ENCODE measurements around the gene C2CD2. TPM values are rescaled to one million over a fixed set of nuclear protein-coding genes. Genes with fewer than 3 reads are reported as not detected.

The C2CD2 gene
- total and polyA plus RNA-seq, 2 donors (not counting 3 experiments of a cell fraction or from before 2014, with no cell fraction given): 32.6 to 41.2 TPM

DNA sequence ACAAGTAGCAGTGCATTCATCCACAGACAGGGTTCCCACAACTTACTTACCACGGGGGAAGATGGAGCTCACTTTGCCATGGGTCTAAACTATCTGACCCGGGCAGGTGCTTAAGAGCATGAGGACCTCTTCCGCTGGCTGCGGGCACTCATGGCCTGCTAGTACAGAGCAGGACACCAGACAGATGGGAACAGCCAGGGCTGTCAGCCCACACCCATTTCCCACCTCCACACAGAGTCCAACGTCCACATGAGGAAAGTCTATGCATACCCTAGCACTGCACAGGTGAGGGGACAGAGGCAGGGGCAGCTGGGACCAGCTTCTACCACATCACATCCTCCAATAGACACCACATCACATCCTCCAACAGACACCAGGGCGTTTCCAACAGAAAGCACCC is 38.9 kb downstream of the C2CD2 start:
- dilution Hi-C loops (cut with MboI; ENCODE audit: extremely low pct_ligation_motif_present, low sequenced_read_pairs): no loop called here
- intact Hi-C loops (cut with micrococcal nuclease): no loop called here
- ChIA-PET CTCF (interaction anchor here (0.7 to 1.6 kb wide), 3 partner anchors 12 to 202 kb away, joined by 3 to 4 read pairs (median 3); no protein-coding TSS in a partner anchor), POLR2A (no interaction called here)
- H3K27ac ChIP-seq (ENCODE audit: insufficient read depth, low read depth, low read length): no peak overlapping the region
- no peaks in the 10 kb centered on the region for H3K9me3 ChIP-seq (replicated peaks; ENCODE audit: control insufficient read depth, insufficient read depth, low read length)
- DNase-seq (ENCODE audit: low read depth, low spot score) (no peak), FAIRE-seq (no peak)
- no peaks in the 10 kb centered on the region for H3K79me2 ChIP-seq (ENCODE audit: control insufficient read depth, insufficient read depth, low read length)
- H3K4me2 ChIP-seq (ENCODE audit: insufficient read depth, low read length): no peak overlapping the region
- no TSS peak for BruUV-seq (replicated peaks)
- no peaks in the 10 kb centered on the region for H4K20me1 ChIP-seq (replicated peaks; ENCODE audit: control insufficient read depth, extremely low read depth, insufficient read depth, low read length)
- H3K9ac ChIP-seq (replicated peaks; ENCODE audit: extremely low read depth, insufficient read depth, low read length): no peak overlapping the region
- no peak for TF ChIP-seq POLR2A (IDR thresholded peaks at IDR 0.05; ENCODE audit: low read depth, low read length)
- TF ChIP-seq, protein P1, sequence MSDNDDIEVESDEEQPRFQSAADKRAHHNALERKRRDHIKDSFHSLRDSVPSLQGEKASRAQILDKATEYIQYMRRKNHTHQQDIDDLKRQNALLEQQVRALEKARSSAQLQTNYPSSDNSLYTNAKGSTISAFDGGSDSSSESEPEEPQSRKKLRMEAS (IDR thresholded peaks at IDR 0.05; ENCODE audit: insufficient read depth, insufficient read length): no peak
- no peak for TF ChIP-seq EZH2 (IDR thresholded peaks at IDR 0.05; ENCODE audit: borderline replicate concordance, low read depth, low read length, severe bottlenecking)
- no peak for TF ChIP-seq FOS (IDR thresholded peaks at IDR 0.05; ENCODE audit: borderline replicate concordance, insufficient read depth, low read length)
- no peak for TF ChIP-seq MYC (IDR thresholded peaks at IDR 0.05; ENCODE audit: low read depth, low read length)
- TF ChIP-seq JUN (IDR thresholded peaks at IDR 0.05; ENCODE audit: borderline replicate concordance, insufficient read depth, insufficient read length, low read depth): no peak
- no peak for TF ChIP-seq POLR2AphosphoS5 (IDR thresholded peaks at IDR 0.05; ENCODE audit: insufficient read depth, low read depth, low read length)
- TF ChIP-seq GATA2 (IDR thresholded peaks at IDR 0.05; ENCODE audit: insufficient read depth, insufficient read length, low read depth, low read length): no peak
- TF ChIP-seq, protein P2, sequence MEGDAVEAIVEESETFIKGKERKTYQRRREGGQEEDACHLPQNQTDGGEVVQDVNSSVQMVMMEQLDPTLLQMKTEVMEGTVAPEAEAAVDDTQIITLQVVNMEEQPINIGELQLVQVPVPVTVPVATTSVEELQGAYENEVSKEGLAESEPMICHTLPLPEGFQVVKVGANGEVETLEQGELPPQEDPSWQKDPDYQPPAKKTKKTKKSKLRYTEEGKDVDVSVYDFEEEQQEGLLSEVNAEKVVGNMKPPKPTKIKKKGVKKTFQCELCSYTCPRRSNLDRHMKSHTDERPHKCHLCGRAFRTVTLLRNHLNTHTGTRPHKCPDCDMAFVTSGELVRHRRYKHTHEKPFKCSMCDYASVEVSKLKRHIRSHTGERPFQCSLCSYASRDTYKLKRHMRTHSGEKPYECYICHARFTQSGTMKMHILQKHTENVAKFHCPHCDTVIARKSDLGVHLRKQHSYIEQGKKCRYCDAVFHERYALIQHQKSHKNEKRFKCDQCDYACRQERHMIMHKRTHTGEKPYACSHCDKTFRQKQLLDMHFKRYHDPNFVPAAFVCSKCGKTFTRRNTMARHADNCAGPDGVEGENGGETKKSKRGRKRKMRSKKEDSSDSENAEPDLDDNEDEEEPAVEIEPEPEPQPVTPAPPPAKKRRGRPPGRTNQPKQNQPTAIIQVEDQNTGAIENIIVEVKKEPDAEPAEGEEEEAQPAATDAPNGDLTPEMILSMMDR (IDR thresholded peaks at IDR 0.05; ENCODE audit: extremely low read depth in 1 of 2, insufficient read depth in 1 of 2, low read depth in 1 of 2, low read length in 2 of 2): no peak
- no peaks in the 10 kb centered on the region for H3K4me1 ChIP-seq (ENCODE audit: control insufficient read depth, extremely low read depth, insufficient read depth, low read length)
- no peak overlapping the region for H3K4me3 ChIP-seq (replicated peaks in 1 of 3; ENCODE audit: insufficient read depth in 1 of 3, low read depth in 1 of 3, low read length in 3 of 3)
- no peak overlapping the region for H2AFZ ChIP-seq (ENCODE audit: low read depth, low read length)
- H3K9me1 ChIP-seq (replicated peaks; ENCODE audit: control insufficient read depth, extremely low read depth, insufficient read depth, low read length): no peaks in the 10 kb centered on the region
- H3K36me3 ChIP-seq (ENCODE audit: control insufficient read depth in 2 of 2, extremely low read depth in 1 of 2, insufficient read depth in 2 of 2, low read length in 2 of 2): peaks cover 17 to 57% of the 10 kb centered on the region in 2 experiments
- no peaks in the 10 kb centered on the region for H3K27me3 ChIP-seq (ENCODE audit: control insufficient read depth in 2 of 2, insufficient read depth in 2 of 2, low read length in 2 of 2)

Data from endothelial cell of umbilical vein (primary cell).